Activated effector memory CD4-positive, alpha-beta T cell treated with Interleukin-2 at 50 U/mL for 16 hours (primary cell): ENCODE results near the gene ZKSCAN8.
"Not testable (repeated sequence)": the region's sequence is repeated elsewhere in the genome, so short reads cannot be mapped to it uniquely, and the experiment has no call there.

Experiments
- DNase-seq: peaks from one replicate; pipeline ENCODE4 v3.0.0-alpha.2; 2020

Gene ZKSCAN8

DNA sequence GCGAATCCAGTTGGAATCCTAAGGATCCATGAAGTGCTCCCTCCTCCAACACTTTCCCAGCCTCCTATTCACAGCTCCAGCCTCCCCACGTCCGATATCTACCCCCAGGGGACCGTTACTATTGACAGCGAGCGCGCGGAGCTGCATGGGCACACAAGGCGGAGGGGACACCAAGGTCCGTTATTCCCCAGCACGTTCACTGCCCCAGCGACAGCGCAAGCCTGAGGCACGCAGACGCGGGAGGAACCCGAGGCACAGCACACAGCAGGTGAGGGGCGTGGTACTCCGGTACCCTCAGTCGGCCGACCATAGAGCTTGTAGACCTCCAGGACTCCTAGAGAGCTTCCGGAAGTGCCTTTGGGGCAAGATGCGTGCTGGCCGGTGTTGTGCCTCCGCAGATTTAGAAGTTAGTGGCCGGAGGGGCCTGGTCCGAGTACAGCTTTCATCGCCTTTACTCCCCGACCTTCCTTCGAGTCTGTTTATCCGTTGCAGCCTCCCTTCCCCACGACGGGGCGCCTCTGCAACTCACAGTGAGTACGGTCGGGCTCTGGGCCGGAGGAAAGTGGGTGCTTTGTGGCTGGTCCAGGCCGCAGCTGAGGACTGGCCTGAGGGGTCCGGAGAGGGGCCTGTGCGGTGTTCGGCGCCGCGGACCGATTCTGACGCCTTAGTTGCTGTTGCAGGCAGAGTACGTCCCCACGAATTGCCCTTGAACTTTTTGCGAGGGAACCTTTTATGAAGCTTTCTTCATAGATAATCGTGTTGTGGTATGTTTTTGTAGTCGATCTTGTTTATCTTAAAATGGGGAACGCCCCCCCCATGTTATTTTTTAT is at the start of gene ZKSCAN8:
Gene ZKSCAN8 (plus strand): TSS at position 384 of the 830 bp plus-strand sequence. CDS start 6,525 bp downstream, outside the sequence.
- peak; percentile 71 for DNase-seq

DNA sequence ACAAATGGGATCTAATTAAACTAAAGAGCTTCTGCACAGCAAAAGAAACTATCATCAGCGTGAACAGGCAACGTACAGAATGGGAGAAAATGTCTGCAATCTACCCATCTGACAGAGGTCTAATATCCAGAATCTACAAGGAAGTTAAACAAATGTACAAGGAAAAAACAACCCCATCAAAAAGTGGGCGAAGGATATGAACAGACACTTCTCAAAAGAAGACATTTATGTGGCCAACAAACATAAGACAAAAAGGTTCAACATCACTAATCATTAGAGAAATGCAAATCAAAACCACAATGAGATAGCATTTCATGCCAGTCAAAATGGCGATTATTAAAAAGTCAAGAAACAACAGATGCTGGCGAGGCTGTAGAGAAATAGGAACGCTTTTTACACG is 39.5 kb upstream of the ZKSCAN8 start:
- not testable (repeated sequence) for DNase-seq

DNA sequence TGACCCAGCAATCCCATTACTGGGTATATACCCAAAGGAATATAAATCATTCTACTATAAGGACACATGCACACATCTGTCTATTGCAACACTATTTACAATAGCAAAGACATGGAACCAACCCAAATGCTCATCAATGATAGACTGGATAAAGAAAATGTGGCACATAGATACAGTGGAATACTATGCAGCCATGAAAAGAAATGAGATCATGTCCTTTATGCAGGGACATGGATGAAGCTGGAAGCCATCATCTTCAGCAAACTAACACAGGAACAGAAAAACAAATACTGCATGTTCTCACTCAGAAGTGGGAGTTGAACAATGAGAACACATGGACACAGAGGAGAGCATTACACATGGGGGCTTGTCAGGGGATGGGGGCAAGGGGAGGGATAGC is 39.0 kb upstream of the ZKSCAN8 start:
- DNase-seq: not testable (repeated sequence)

DNA sequence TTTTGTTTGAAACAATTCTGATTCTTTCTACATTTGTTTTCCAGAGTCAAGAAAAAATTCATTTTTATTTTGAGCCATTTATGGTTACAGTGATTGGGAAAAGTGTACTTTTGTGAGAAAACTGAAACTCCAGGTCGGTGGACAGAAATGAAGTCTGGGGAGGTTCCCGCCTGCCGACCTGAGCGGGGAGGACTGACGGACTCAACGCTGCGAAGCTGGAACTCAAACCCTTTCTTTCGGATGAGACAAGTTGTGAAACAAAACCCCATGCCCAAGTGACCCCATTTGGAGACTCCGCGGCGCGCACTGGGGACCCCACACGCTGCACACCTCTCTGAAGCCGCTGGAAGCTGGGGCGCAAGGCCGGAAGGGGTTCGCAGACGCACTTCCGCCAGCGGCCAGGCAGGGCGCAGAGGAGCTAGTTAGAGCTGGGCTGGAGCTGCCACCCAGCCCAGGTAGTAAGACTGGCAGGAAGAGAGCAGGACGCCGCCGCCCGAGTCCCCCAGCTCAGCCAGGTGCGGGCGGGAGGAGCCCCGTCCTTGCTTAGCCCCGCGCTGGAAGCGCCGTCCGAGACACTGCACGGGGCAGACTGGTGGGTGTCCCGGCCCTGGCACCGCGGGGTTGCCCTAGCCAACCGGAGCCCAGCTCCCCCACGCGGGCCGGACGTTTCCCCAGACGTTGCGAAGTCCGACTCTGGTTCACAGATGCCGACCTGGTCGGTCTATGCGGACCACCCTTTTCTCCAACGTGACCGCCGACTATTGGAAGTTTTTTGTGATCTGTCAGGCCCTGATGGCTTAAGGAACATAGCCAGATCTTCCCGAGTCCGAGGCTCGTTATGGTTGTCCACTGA is 37.1 kb upstream of the ZKSCAN8 start:
- peak; percentile 80 for DNase-seq

DNA sequence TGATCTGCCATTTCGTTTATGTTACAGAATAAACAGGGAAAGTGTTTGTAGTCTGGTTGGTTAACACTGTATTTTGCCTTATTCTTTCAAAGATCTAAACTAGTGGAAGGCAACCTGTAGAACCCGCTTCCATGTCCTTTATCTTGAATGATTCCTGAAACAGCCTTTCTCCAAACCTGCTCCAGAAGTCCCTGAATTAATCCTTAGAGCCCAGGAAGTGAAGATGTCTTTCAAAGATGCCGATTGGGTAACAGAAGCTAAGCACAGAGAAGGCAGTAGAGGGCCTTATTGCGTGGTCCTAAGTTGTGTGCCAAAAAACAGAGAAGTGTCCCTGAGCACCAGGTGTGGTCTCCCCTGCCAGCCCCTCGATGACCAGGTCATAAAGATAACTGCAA is 36.4 kb upstream of the ZKSCAN8 start:
- DNase-seq: no peak

DNA sequence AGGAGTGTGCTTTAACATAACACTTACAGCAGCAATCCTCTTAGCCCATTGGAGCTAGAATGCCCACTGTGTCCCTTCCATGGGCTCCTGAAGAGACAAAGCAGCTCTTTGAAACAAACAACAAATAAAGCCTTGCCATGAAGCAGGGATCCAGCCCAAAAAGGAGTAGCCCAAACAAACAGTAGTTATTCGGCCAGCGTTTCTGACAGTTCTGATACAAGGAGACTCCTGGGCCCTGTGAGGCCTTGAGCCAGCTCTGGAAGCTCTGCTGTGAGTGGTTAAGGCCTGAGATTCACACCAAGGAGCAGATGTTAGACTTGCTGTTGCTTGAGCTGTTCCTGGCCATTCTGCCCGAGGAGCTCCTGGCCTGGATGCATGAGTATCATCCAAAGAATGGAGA is 34.2 kb upstream of the ZKSCAN8 start:
- DNase-seq: no peak

DNA sequence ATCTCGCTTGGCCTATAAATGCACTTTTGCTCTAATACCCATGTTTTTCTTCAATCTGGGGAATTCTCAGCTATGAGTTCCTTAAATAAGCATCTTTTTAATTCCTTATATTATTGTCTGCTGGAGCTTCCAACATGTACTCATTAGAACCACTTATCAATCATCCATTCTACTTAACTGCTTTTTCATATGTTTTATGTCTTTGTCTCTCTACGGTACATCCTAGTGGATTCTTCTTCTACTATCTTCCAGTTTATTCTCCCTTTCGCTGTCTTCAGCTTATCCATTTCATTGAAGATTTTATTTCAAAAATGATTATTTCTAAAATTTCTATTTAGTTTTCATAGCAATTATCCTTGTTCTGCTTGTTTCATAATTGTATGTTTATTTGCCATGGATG is 29.7 kb upstream of the ZKSCAN8 start:
- DNase-seq: no peak

DNA sequence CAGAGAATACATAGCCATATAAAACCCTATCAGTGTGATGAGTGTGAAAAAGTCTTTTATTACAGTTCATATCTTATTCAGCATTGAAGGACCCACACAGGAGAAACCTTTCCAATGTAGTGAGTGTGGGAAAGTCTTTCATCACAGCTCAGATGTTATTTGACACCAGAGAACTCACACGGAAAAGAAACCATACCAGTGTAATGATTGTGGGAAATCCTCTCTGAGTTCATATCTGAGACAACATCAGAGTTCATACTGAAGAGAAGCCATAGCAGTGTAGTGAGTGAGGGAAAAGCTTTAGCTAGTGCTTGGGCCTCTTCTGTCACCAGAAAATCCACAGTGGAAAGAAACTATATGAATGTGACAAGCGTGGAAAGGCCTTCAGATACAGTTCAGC is 25.9 kb upstream of the ZKSCAN8 start:
- no peak for DNase-seq

DNA sequence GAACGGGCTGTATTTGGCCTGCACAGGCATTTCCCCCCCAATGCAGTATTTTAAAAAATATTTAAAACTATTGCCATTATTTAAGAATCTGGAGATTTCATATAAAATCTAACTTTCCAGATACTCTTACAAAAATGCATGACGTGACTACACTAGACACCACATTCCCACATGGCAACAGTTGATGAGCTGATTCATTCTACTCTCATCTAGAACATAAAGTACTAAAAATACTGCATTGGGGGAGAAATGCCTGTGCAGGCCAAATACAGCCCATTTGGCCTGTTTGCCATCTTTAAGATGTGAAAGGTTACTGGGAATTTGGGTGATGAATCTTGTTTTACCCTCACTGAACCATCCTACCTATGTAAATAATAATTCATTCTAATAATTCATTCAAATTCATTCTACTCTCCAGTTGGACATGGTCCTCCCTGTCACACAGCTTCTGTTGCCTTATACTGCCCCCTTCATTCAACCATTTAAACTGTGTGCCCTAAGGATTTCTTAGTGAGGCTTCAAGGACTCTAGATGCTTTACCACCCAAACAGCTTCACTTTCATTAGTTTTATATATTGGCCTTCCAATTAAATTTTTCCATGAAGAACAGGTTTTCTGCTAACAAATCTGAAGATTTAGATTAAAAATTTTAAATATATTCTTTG is 24.2 kb upstream of the ZKSCAN8 start:
- no peak for DNase-seq

DNA sequence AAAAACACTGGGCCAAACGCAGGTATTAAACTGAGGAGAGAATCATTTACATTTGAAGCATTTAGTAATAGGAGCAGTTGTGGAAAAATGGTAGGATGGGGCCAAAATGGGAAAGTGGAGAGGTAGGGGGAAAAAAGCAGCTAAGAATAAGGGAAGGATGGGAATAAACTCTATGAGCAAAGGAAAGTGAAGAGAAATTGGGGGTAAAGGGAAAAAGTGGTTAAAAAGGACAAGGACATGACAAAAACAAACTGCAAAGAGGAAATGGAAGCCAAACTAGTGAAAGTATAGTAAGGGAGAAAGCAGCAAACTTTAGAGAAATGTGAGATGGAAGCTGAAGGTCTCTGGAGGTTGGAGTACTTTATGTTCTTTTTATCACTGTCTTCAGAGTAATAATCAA is 23.5 kb upstream of the ZKSCAN8 start:
- DNase-seq: no peak

DNA sequence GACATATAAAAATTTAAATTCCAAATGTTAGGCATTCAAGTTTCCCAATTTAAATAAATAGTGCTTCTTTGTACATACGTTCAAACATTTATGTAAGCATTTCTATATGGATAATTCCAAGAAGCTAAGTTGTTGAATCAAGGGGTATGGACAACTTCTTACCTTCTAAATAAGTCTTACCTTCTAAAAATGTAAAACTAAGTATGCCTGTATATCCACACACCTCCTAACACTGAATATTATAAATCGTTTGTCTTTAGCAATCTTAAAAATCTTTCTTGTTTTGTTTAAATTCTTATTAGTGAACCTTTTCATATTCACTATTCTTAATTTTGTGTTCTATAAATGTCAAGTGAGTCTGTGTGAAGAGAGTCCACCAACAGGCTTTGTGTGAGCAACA is 19.8 kb upstream of the ZKSCAN8 start:
- DNase-seq: no peak

DNA sequence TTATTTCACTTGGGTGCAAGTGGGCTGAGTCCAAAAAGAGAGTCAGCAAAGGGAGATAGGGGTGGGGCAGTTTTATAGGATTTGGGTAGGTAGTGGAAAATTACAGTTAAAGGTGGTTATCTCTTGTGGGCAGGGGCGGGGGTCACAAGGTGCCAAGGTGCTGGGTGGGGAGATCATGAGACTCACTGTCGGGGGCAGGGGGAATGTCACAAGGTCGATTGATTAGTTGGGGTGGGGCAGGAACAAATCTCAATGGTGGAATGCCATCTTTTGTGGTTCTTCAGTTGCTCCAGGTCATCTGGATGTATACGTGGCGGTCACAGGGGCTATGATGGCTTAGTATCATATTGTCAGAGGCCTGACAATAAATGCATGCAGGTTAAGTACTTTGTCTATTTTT is 19.4 kb upstream of the ZKSCAN8 start:
- DNase-seq: not testable (repeated sequence)

DNA sequence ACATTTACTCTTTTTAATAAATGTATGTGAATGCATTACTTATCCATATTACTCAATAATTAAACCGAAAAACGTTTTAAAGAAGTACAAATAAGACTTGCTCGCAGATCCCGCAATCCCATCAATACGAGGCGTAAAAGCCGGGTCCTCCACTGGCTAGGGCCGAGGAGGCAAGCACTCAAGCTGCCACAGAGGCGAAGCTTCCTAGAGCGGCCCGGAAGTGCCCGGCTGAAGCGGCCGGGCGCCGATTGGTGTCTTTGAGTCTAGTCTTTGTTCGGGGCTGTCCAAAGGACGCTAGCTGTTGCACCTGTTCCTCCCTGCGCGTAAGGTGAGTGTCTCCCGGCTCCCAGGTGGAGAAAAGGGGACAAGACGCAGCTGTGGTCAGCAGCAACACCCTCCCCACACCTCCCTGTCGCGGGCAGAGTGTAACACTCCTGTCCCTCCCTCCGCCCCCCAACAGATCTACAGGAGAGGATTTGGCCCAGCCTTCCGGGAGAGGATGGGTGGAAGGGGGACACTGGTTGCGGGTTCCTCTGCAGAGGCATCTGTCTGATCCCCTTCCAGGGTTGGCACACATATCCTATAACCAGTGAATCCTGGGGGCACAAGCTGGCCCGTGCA is 17.2 kb upstream of the ZKSCAN8 start, which contains the start of gene ZSCAN16:
Gene ZSCAN16 (plus strand): TSS at position 260 of the 621 bp plus-strand sequence. CDS start 835 bp downstream, outside the sequence.
- DNase-seq: peak; percentile 69

DNA sequence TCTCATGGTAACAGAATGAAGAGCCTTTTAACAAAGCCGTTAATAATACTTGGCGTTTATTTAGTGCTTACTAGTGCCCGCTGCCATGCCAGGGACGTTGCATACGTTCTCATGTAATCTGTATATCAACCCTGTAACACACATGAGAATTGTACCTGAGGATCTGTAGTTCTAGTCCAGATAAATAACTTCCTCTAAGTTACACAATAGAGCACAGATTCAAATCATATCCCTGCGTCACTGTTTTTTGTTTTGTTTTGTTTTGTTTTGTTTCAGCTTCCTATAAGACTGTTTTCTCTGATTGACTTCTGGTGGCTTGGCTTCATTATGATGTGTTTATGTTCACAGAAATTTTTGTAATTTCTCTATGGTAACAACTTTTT is 16.7 kb upstream of the ZKSCAN8 start:
- no peak for DNase-seq

DNA sequence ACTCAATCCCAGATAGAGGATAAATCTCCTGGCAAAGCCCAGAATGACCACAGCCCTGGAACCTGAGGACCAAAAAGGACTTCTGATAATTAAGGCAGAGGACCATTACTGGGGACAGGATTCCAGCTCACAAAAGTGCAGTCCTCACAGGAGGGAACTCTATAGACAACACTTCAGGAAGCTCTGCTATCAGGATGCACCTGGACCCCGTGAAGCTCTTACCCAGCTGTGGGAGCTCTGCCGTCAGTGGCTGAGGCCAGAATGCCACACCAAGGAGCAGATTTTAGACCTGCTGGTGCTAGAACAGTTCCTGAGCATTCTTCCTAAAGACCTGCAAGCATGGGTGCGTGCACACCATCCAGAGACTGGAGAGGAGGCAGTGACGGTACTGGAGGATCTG is 16.3 kb upstream of the ZKSCAN8 start:
- no peak for DNase-seq

DNA sequence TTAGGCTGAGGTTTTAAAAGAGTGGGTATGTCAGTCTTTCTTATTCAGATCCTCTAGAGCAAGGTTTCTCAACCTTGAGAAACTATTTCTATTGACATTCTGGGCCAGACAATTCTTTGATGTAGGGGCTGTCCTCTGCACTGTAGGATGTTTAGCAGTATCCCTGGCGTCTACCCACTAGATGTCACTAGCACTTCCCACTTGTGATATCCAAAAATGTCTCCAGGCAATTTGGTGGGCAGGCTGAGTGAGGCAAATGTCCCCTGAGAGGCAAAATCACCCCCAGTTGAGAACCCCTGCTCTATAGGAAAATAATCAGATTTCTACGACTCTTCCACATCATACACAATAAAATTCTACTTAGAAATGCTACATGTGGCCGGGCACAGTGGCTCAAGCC is 7.7 kb upstream of the ZKSCAN8 start:
- no peak for DNase-seq

DNA sequence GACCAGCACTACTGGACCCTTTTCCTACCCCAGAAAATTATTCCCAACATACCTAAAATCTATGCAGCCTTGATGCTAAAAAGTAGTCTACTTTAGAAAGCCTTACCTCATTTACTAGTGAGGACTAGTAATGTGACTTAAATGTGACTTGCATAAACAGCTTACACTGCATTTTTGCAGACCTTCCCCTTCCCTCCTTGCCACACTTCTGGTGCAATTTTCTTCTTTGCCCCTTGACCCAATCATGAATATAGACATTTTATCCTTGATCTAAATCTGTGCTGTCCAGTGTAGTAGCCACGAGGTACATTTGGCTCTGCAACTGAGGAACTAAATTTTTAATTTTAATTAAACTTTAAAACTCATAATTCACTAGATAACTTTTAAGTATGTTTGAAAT is 7.0 kb upstream of the ZKSCAN8 start:
- DNase-seq: no peak

DNA sequence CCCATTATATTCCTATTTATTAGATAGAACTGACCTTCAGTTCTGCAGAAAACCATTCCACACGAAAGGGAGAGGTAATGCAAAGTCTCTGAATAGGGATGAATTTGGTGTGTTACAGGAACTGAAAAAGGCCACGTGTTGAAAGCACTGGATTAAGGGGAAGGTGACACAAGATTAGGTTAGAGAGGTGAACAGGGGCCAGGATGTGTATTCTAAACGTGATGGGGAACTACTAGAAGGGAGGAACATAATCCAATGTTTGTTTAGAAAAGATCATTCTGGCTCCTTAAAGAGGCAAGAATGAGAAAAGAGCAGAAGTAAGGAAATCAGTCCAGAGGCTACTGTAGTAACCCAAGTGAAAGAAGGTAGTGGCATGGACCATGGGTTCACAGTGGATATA is 6.3 kb upstream of the ZKSCAN8 start:
- no peak for DNase-seq

DNA sequence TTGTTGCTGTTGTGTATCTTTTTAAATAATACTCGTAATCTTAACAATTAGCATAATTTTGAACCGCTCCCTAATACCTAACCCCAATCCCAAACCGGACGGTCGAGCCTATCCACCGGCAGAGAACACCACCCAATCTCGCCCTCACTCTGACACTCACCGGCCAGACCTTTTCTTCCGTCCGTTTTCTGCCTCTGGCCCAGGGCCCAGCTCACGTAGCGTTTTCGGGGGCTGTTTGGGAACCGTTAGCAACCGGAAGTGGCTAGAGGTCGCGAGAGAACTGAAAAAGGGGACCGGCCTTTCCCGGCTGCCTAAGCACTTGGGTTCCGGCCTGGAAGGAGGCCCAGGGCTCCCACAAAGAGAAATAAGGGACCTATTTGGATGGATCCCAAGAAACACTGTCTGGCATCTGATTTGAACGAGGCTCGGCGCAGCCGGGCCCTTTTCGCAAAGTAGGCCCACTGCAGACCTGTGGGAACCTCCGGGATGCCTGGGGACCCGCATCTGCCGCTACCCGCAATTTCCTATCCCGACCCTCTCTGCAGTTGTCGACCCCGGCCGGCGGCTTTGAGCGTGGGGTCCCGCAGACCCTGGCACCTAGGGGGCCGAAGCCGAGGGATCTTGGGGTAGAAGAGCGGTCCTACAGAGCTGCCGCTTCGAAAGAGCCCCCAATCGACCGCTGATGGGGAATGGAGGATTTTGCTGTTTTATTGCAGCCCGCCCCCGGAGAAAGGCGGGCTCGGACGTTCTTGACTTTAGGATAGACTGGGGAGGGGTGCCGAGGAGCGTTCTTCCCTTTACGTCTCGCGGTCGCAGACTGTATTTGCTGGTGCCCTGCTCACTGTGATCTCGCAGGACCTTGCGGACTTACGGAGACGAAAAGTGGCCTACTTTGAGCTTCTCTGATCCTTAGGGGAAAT is 4.8 kb upstream of the ZKSCAN8 start:
- DNase-seq: peak; percentile 67

DNA sequence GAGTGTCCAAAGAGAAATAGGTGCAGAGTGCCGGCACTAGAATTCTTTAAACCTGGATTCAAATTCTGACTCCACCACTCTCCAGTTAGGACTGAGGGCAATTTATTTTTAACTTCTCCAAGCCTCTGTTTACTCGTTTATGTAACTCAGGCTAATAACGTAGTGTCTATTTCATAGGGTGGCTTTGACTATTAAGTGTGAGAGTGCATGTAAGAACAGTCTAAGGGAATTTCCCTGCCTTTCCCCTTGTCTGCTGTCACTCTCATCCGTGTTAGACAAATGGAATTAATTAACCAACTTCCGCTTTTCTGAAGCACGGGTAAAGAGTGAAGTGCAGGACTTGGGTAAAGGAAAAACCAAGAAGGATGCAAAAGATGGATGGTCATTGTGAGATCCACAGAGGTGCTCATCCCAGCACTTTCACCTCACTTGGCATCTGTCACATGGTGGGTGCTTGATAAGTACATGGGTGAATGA is 4.1 kb upstream of the ZKSCAN8 start:
- no peak for DNase-seq

DNA sequence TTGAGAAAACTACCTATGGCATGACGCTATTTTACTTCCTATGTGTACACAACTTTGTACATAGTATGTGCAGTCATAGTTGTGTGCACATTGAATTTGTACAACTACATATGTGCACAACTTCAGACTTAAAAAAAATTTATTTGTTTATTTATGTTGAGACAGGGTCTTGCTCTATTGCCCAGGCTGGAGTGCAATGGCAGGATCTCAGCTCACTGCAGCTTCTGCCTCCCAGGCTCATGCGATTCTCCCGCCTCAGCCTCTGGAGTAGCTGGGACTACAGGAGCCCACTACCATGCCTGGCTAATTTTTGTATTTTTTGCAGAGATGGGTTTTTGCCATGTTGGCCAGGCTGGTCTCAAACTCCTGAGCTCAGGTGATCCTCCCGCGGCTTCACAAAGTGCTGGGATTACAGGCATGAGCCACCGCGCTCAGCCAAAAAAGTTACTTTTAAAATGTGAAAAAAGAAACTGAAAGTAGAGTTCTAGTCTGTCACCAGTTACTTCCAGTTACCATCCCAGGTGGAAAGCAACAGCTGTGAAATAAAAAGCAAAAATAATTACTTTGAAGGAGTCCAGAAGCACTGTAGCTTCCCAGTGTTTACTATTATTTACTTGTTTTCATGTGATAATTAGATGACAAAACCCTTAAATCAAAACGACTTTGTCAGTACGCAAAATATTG is 1.7 kb upstream of the ZKSCAN8 start:
- DNase-seq: no peak
